ENCODE results near the gene CAPN1. TPM values are rescaled to one million over a fixed set of nuclear protein-coding genes. Genes with fewer than 3 reads are reported as not detected.

Gene CAPN1
- total RNA-seq, 1 donor = 164 TPM

DNA sequence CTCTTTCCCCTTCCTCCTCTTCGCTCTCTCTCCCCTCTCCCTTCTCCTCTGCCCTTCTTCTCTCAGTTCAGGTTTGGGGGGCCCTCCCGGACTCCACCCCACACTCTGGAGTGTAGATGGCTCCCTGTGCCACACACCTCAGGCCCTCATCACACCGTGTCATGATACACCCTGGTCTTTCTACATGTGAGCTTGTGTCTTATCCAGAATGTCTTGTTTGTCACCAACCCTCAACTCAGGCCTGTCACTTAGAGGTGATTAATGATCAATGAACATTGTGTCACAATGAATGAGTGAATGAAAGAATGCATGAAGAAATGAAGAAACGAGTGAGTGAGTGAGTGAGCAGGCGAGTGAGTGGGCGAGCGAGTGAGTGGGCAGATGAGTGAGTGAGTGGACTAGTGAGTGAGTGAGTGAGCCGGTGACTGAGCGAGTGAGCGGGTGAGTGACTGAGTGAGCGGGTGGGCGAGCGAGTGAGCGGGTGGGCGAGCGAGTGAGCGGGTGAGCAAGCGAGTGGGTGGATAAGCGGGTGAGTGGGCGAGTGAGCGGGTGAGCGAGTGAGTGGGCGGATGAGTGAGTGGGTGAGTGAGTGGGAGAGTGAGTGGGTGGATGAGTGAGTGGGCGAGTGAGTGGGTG lies 33.8 kb downstream of the CAPN1 start:
- H3K4me3 ChIP-seq (ENCODE audit: low read depth, low read length) = no peak overlapping the region
- TF ChIP-seq, protein P1, sequence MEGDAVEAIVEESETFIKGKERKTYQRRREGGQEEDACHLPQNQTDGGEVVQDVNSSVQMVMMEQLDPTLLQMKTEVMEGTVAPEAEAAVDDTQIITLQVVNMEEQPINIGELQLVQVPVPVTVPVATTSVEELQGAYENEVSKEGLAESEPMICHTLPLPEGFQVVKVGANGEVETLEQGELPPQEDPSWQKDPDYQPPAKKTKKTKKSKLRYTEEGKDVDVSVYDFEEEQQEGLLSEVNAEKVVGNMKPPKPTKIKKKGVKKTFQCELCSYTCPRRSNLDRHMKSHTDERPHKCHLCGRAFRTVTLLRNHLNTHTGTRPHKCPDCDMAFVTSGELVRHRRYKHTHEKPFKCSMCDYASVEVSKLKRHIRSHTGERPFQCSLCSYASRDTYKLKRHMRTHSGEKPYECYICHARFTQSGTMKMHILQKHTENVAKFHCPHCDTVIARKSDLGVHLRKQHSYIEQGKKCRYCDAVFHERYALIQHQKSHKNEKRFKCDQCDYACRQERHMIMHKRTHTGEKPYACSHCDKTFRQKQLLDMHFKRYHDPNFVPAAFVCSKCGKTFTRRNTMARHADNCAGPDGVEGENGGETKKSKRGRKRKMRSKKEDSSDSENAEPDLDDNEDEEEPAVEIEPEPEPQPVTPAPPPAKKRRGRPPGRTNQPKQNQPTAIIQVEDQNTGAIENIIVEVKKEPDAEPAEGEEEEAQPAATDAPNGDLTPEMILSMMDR (IDR thresholded peaks at IDR 0.05; ENCODE audit: insufficient read depth, low read length) = no peak
- DNase-seq (ENCODE audit: low read depth) = no peak

DNA sequence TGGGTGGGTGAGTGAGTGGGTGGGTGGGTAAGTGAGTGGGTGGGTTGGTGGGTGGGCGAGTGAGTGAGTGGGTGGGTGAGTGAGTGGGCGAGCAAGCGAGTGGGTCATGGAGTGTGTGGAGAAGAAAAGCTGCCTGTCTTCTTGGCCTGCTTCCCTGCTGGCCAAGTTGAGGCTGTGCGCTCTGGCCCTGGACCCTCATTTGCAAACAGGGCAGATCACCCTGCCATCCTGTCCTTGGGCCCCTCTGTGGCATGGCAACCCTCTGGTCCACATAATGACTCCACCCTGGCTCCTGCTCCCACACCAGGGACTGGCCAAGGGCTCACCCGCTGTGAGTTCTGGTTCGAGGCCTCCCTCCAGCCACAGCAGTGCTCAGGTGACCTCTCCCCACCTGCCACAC lies 35.1 kb downstream of the CAPN1 start:
- DNase-seq (ENCODE audit: low read depth) = no peak
- TF ChIP-seq, protein P1 (IDR thresholded peaks at IDR 0.05; ENCODE audit: insufficient read depth, low read length) = no peak

DNA sequence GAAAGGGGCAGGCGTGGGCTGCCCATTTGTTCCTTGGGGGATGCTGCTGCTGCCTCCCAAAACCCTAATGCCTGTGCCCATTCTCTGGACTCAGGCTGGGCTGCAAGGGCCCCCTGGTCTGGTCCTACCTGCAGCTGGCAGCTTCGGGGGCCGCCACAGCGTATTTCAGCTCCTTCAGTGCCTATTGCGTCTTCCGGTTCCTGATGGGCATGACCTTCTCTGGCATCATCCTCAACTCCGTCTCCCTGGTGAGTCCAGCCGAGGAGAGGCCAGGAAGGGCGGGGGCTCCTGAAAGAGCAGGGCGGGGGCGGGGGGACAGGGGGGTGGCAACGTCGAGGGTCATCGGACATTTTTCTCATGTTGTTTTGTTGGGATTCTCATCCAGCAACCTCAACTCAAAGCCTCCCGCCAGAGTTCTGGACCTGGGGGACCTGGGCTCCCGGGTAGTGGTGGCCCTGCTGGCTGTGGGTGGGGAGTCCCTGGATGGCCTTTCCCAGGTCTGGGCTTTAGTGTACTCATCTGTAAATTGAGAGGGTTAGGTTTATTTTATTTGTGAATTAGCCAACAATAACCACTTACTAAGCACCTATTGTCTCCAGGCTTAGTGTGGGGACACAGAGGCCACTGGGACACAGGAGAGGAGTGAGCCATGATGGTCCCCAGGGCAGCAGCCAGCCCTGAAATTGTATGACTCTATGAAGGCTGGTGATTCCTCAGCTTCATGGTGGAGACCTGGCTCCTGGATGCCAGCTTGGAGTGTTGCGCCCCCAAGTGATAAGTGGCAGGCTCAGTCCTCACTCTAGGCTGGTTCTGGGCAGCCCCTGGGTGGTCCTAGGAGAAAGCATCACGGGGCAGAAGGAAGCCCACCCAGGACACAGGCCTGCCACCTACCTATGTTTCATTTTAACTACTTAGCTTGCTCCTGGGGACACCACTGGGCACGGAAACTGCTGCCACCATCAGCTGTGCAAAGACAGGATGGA lies 36.0 kb downstream of the CAPN1 start:
- TF ChIP-seq, protein P1 (IDR thresholded peaks at IDR 0.05; ENCODE audit: insufficient read depth, low read length) = no peak
- no peak overlapping the region for H3K4me3 ChIP-seq (ENCODE audit: low read depth, low read length)
- DNase-seq (ENCODE audit: low read depth) = no peak

More for the DNA sequence above, 35.1 kb downstream of the CAPN1 start:
- H3K4me3 ChIP-seq (ENCODE audit: low read depth, low read length) = no peak overlapping the region

DNA sequence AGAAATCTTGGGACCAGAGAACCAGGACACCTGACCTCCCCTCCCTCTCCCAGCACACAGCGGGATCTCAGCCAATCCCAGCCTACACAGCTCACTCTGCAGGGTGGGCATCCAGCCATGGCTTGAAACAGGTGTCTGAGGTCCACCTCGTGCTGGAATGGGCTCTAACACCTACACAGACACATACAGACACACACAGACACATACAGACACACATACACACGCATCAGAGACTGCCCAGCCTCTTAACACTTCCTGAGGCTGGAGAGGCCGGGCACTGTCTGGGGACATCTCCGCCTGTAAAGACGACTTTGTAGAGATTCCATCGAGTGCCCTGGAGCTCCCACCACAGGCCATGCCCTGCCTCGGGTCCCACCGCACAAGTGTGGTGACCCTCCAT lies 36.7 kb downstream of the CAPN1 start:
- no peak for DNase-seq (ENCODE audit: low read depth)
- H3K4me3 ChIP-seq (ENCODE audit: low read depth, low read length) = no peak overlapping the region
- TF ChIP-seq, protein P1 (IDR thresholded peaks at IDR 0.05; ENCODE audit: insufficient read depth, low read length) = no peak

DNA sequence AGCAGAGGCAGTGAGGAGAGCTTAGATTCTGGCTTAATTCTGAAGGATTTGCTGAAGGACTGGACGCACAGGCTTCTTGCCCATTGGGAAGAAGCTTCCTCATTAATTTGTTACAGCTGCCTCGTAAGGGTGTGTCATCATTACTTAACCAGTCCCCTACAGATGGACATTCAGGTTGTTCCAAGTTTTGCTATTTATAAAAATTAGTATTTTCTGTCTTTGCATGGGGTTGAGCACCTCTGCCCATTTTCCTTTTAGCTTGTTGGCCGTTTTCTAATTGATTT lies 38.1 kb downstream of the CAPN1 start:
- TF ChIP-seq, protein P1 (IDR thresholded peaks at IDR 0.05; ENCODE audit: insufficient read depth, low read length) = no peak
- peak; percentile 63 for DNase-seq (ENCODE audit: low read depth)
- H3K4me3 ChIP-seq (ENCODE audit: low read depth, low read length) = no peak overlapping the region

DNA sequence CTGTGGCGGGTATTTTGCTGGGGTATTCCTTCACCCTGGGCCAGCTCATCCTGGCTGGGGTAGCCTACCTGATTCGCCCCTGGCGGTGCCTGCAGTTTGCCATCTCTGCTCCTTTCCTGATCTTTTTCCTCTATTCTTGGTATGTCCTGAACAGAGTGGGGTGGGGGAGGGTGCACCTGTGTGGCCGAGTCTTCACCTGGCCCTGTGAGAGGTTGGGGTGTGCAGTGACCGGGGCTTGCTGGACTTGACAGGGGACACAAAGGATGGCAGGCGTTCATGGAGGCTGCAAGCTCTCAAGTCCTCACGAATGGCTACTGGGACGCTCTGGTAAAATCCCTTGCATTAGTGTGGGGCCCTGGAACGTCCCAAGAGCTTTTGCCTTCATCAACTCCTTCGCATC lies 39.3 kb downstream of the CAPN1 start:
- H3K4me3 ChIP-seq (ENCODE audit: low read depth, low read length) = no peak overlapping the region
- DNase-seq (ENCODE audit: low read depth) = no peak
- TF ChIP-seq, protein P1 (IDR thresholded peaks at IDR 0.05; ENCODE audit: insufficient read depth, low read length) = no peak

All from fibroblast of the aortic adventitia (primary cell).